Keratinocyte (primary cell): ENCODE results near the gene ACACB. TPM values are rescaled to one million over a fixed set of nuclear protein-coding genes. Genes with fewer than 3 reads are reported as not detected.
A peak's percentile ranks its signal among the peaks of the same experiment; 100 is the strongest.

Source experiments
- DNase-seq: peaks from one replicate; pipeline ENCODE4 v3.0.0-alpha.2; 2011; ENCODE audit warnings: low read depth, missing footprints, low spot score
- FAIRE-seq: peaks from 2 replicates; lab custom pipeline; 2011; peaks lifted over from hg19 to GRCh38; lab: Jason Lieb, UNC
- H2AFZ ChIP-seq: 2 replicates; pipeline ENCODE4 v1.6.0; 2012; ENCODE audit warnings: low read length, control low read depth, inconsistent platforms; ENCODE audit not compliant: control insufficient read depth
- H3K27ac ChIP-seq: 2 replicates; pipeline ENCODE4 v1.5.1; 2011; ENCODE audit warnings: low read length; ENCODE audit not compliant: control insufficient read depth, insufficient read depth
- H3K27me3 ChIP-seq: 3 replicates; pipeline ENCODE4 v1.6.0; 2011; ENCODE audit warnings: low read length; ENCODE audit not compliant: control insufficient read depth, insufficient read depth; ENCODE audit errors: extremely low read depth
- H3K36me3 ChIP-seq, 2 experiments: 2 replicates in 1 of 2; 3 replicates in 1 of 2; pipeline ENCODE4 v1.5.1; 2011; ENCODE audit warnings: low read length in 2 of 2, mild to moderate bottlenecking in 1 of 2; ENCODE audit not compliant: control insufficient read depth in 2 of 2, insufficient read depth in 2 of 2; ENCODE audit errors: extremely low read depth in 1 of 2
- H3K4me1 ChIP-seq: 3 replicates; pipeline ENCODE4 v1.5.1; 2011; ENCODE audit warnings: low read length; ENCODE audit not compliant: control insufficient read depth, insufficient read depth; ENCODE audit errors: extremely low read depth
- H3K4me2 ChIP-seq: 3 replicates; pipeline ENCODE4 v1.6.0; 2011; ENCODE audit warnings: low read depth, low read length; ENCODE audit not compliant: control insufficient read depth, insufficient read depth; ENCODE audit errors: extremely low read depth
- H3K4me3 ChIP-seq, 3 experiments: fragments of 200-600 bp in 1 of 3; sonication (generic) in 1 of 3; 2 replicates in 2 of 3; 3 replicates in 1 of 3; pipeline ENCODE4 v1.5.1; 2011 to 2016; ENCODE audit warnings: low read length in 3 of 3, mild to moderate bottlenecking in 3 of 3, control low read depth in 2 of 3, inconsistent platforms in 1 of 3, low read depth in 1 of 3, mixed read lengths in 1 of 3, mixed run types in 1 of 3, moderate library complexity in 1 of 3; ENCODE audit not compliant: control insufficient read depth in 2 of 3, insufficient read depth in 2 of 3; ENCODE audit errors: extremely low read depth in 1 of 3
- H3K79me2 ChIP-seq: 2 replicates; pipeline ENCODE4 v1.6.0; 2012; ENCODE audit warnings: low read length; ENCODE audit not compliant: control insufficient read depth, insufficient read depth
- H3K9ac ChIP-seq: 3 replicates; pipeline ENCODE4 v1.6.0; 2011; ENCODE audit warnings: low read length; ENCODE audit not compliant: control insufficient read depth, insufficient read depth; ENCODE audit errors: extremely low read depth
- H3K9me1 ChIP-seq: 3 replicates; pipeline ENCODE4 v1.6.0; 2011; ENCODE audit warnings: low read length; ENCODE audit not compliant: control insufficient read depth, insufficient read depth; ENCODE audit errors: extremely low read depth
- H3K9me3 ChIP-seq: 2 replicates; pipeline ENCODE4 v1.5.1; 2012; ENCODE audit warnings: low read depth, low read length; ENCODE audit not compliant: control insufficient read depth
- H4K20me1 ChIP-seq: 3 replicates; pipeline ENCODE4 v1.6.0; 2011; ENCODE audit warnings: low read length; ENCODE audit not compliant: control insufficient read depth, insufficient read depth; ENCODE audit errors: extremely low read depth
- CTCF ChIP-seq, 3 experiments: IDR thresholded peaks in 1 of 3; conservative IDR thresholded peaks in 1 of 3; optimal IDR thresholded peaks in 1 of 3; 2 replicates in 2 of 3; 3 replicates in 1 of 3; pipeline versions ENCODE3 to v1.5.1; 2011; ENCODE audit warnings: low read length in 3 of 3, mild to moderate bottlenecking in 3 of 3, moderate library complexity in 2 of 3, control low read depth in 1 of 3, inconsistent platforms in 1 of 3; ENCODE audit not compliant: insufficient read depth in 2 of 3; ENCODE audit errors: extremely low read depth in 1 of 3
- EZH2 ChIP-seq: IDR thresholded peaks from one replicate; pipeline ENCODE4 v1.6.1; 2012; ENCODE audit warnings: inconsistent platforms, mild to moderate bottlenecking, low read length, moderate library complexity
- dilution Hi-C: fragments of 300-500 bp; cut with MboI; formaldehyde crosslinking; loops from one replicate; pipeline ENCODE4 v1.7.0; 2020; ENCODE audit warnings: low sequenced_read_pairs; ENCODE audit not compliant: extremely low pct_ligation_motif_present
- polyA plus RNA-seq, 5 experiments: library from polyadenylated mRNA; depleted of rRNA in 3 of 5; stranded (reverse) in 3 of 5; stranded (forward) in 1 of 5; unstranded in 1 of 5; fragments of >200 nt; gene quantifications; 1 replicate in 1 of 5; 2 replicates in 3 of 5; 3 replicates in 1 of 5; pipeline versions ENCODE4 v1.2.1 to v1.2.3, GENCODE V29; 2011 to 2012; ENCODE audit warnings: missing spikeins in 2 of 5, low read depth in 1 of 5, low replicate concordance in 1 of 5

The ACACB gene
- polyA plus RNA-seq, 1 donor (not counting 4 experiments of a cell fraction or from before 2014, with no cell fraction given): 1.3 TPM

GRCh38 chr12:109131154-109132050 is 15.0 kb downstream of the ACACB start:
- Histone ChIP-seq H3K4me2 (no peak overlapping the region), H3K9me1 (no peaks in the 10 kb centered on the region), H3K9ac (no peak overlapping the region), H2AFZ (no peak overlapping the region), H3K27ac (no peak overlapping the region), H3K4me3 (no peak overlapping the region), H3K9me3 (no peaks in the 10 kb centered on the region), H4K20me1 (no peaks in the 10 kb centered on the region), H3K27me3 (peaks cover 6% of the 10 kb centered on the region), H3K79me2 (no peaks in the 10 kb centered on the region), H3K36me3 (no peaks in the 10 kb centered on the region), H3K4me1 (no peaks in the 10 kb centered on the region)
- TF ChIP-seq EZH2 (no peak), CTCF (optimal IDR thresholded peaks at IDR 0.05 in 1 of 3, IDR thresholded peaks at IDR 0.05 in 1 of 3, conservative IDR thresholded peaks at IDR 0.05 in 1 of 3; ENCODE audit: extremely low read depth in 1 of 3, insufficient read depth in 2 of 3, low read length in 3 of 3) (no peak)
- FAIRE-seq: no peak
- dilution Hi-C loops: no loop called here
- DNase-seq: no peak

GRCh38 chr12:109134186-109134917 is 18.0 kb downstream of the ACACB start:
- no peak overlapping the region for H3K9ac ChIP-seq
- DNase-seq (no peak), FAIRE-seq (no peak)
- peaks cover 6% of the 10 kb centered on the region for H3K27me3 ChIP-seq
- no peak overlapping the region for H2AFZ ChIP-seq
- no peaks in the 10 kb centered on the region for H4K20me1 ChIP-seq
- H3K4me2 ChIP-seq: no peak overlapping the region
- H3K9me1 ChIP-seq: no peaks in the 10 kb centered on the region
- dilution Hi-C loops: no loop called here
- H3K9me3 ChIP-seq: no peaks in the 10 kb centered on the region
- TF ChIP-seq CTCF (optimal IDR thresholded peaks at IDR 0.05 in 1 of 3, IDR thresholded peaks at IDR 0.05 in 1 of 3, conservative IDR thresholded peaks at IDR 0.05 in 1 of 3; ENCODE audit: extremely low read depth in 1 of 3, insufficient read depth in 2 of 3, low read length in 3 of 3) (peak; percentile 46 to 64 (median 59)), EZH2 (no peak)
- H3K4me3 ChIP-seq: no peak overlapping the region
- H3K4me1 ChIP-seq: no peaks in the 10 kb centered on the region
- H3K27ac ChIP-seq: no peak overlapping the region
- no peaks in the 10 kb centered on the region for H3K36me3 ChIP-seq
- no peaks in the 10 kb centered on the region for H3K79me2 ChIP-seq
